ENCODE results near the gene PHKA2.

DNA sequence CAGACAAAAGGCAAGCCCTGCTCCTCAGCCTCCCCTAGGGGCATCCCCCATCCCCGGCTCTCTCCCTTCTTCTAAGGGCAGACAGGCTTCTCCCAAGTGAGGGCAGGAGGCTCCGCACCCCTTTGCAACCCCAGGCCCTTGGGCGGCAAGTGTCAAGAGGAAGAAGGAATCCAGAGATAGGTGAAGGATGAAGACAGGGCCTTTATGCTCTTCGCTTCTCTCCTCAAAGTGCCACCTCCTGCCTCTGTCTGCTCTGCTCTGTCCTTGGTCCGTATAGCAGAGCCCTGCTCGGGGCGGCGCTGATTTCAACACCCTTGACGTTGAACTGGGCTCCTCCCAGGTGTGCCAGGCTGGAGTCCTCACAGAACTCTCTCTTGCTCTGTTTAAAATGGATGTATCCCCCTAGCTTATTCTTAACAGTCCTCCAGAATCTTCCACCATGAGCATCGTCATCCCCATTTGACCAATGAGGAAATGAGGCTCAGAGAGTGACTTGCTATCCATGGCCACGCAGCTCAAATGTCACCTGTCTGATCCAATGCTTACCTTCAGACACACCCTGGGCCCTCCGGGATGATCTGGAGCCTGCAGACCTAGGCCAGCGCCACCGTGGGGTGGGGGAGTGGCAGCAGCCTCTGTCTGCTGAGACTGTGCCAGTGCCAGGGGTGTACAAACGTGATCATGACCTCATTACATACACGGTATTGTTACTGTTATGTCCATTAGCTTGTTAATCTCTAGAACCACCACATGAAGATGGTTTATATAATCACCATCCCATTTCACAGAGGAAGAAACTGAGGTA, 99.8 kb downstream of the PHKA2 start:
- TF ChIP-seq CTCF (IDR thresholded peaks at IDR 0.05) (no peak), POLR2A (IDR thresholded peaks at IDR 0.05) (no peak)

All from right lobe of liver (tissue), 4 donors.